ENCODE measurements around the gene SLC9A4.

- TF ChIP-seq PATZ1 (CRISPR knock-in tag; IDR thresholded peaks at IDR 0.05; ENCODE audit: borderline replicate concordance), result no peak
- TF ChIP-seq GLIS3 (CRISPR knock-in tag; IDR thresholded peaks at IDR 0.05), result no peak
Measured at GRCh38 chr2:102504833-102505232, 31.8 kb downstream of the SLC9A4 start.
